Panc1 (cell line): Measurements from ENCODE around the gene CALU. TPM values are rescaled to one million over a fixed set of nuclear protein-coding genes. Genes with fewer than 3 reads are reported as not detected.

Source experiments
- ATAC-seq: fragments of 200-7000 bp; cut with Tn5 transposase; 2 replicates; pipeline ENCODE4 v1.9.1; 2020; ENCODE audit warnings: mild to moderate bottlenecking, moderate library complexity
- BruUV-seq: library from RNA; stranded (reverse); fragments of 400-500 nt; replicated peaks from 2 replicates; lab custom pipeline; 2021; lab: Mats Ljungman, UMichigan
- CTCF ChIA-PET: fragments of 300-600 bp; sonication (Branson Sonifier 250); formaldehyde crosslinking; loops from one replicate; lab custom pipeline; 2022; ENCODE audit warnings: antibody characterized with exemption; lab: Charles Lee
- POLR2A ChIA-PET: fragments of 300-600 bp; sonication (Branson Sonifier 250); formaldehyde crosslinking; loops from one replicate; lab custom pipeline; 2022; ENCODE audit warnings: antibody characterized with exemption; lab: Charles Lee
- DNase-seq: peaks from one replicate; pipeline ENCODE4 v3.0.0-alpha.2; 2010; ENCODE audit warnings: low read depth, low spot score
- H3K27ac ChIP-seq: 2 replicates; pipeline ENCODE4 v1.5.1; 2011; ENCODE audit warnings: mild to moderate bottlenecking, low read length, inconsistent platforms
- H3K27me3 ChIP-seq: fragments of 200-500 bp; sonication (Bioruptor generic); 2 replicates; pipeline ENCODE4 v1.6.0; 2014; ENCODE audit warnings: low read length, inconsistent platforms; ENCODE audit not compliant: control insufficient read depth, insufficient read depth
- H3K36me3 ChIP-seq: fragments of 200-500 bp; sonication (Bioruptor generic); 2 replicates; pipeline ENCODE4 v1.5.1; 2014; ENCODE audit warnings: inconsistent platforms, mild to moderate bottlenecking, low read length, moderate library complexity; ENCODE audit not compliant: control insufficient read depth, insufficient read depth
- H3K4me1 ChIP-seq: 2 replicates; pipeline ENCODE4 v1.5.1; 2011; ENCODE audit warnings: inconsistent platforms, mild to moderate bottlenecking, low read length, moderate library complexity; ENCODE audit not compliant: control insufficient read depth, insufficient read depth
- H3K4me3 ChIP-seq, 2 experiments: 2 replicates each; pipeline ENCODE4 v1.5.1; 2011 to 2012; ENCODE audit warnings: low read depth in 2 of 2, low read length in 2 of 2, mild to moderate bottlenecking in 2 of 2, inconsistent platforms in 1 of 2, moderate library complexity in 1 of 2
- H3K9me3 ChIP-seq: fragments of 200-500 bp; sonication (Bioruptor generic); 2 replicates; pipeline ENCODE4 v1.5.1; 2014; ENCODE audit warnings: low read depth, mild to moderate bottlenecking, inconsistent platforms, low read length, moderate library complexity; ENCODE audit not compliant: control insufficient read depth, insufficient read depth
- CTCF ChIP-seq: fragments of 450-650 bp; IDR thresholded peaks from 2 replicates; pipeline ENCODE4 v1.5.1; 2017; ENCODE audit warnings: mild to moderate bottlenecking
- POLR2AphosphoS5 ChIP-seq: IDR thresholded peaks from 2 replicates; pipeline ENCODE4 v1.6.1; 2012; ENCODE audit warnings: mild to moderate bottlenecking, low read depth, low read length, moderate library complexity
- REST ChIP-seq, 2 experiments: IDR thresholded peaks; 2 replicates each; pipeline ENCODE4 v1.6.1; 2011 to 2012; ENCODE audit warnings: low read depth in 2 of 2, control low read depth in 1 of 2, low read length in 1 of 2, mild to moderate bottlenecking in 1 of 2, moderate library complexity in 1 of 2; ENCODE audit not compliant: insufficient read depth in 1 of 2
- SIN3A ChIP-seq: IDR thresholded peaks from 2 replicates; pipeline ENCODE4 v1.6.1; 2012; ENCODE audit warnings: low read depth, mild to moderate bottlenecking, low read length, moderate library complexity, borderline replicate concordance; ENCODE audit not compliant: insufficient read depth
- TCF7L2 ChIP-seq: IDR thresholded peaks from 2 replicates; pipeline ENCODE4 v1.6.1; 2011; ENCODE audit warnings: mild to moderate bottlenecking, low read depth, low read length, inconsistent platforms
- in situ Hi-C: cut with HindIII; loops from 2 replicates; pipeline ENCODE4 v1.10.0; 2016; ENCODE audit warnings: low sequenced_read_pairs, low pct_unique_long_range_greater_than_20kb
- intact Hi-C: fragments of 100-400 bp; cut with micrococcal nuclease; formaldehyde crosslinking; loops from one replicate; pipeline ENCODE4 v1.10.0; 2022; ENCODE audit not compliant: unreplicated experiment
- total RNA-seq: library from RNA; stranded (reverse); gene quantifications from one replicate; pipeline ENCODE4 v1.2.1, GENCODE V29; 2021; ENCODE audit not compliant: unreplicated experiment

CALU gene
- total RNA-seq, 1 experiment from 2014 or later = 210 TPM

- no peak overlapping the region for H3K27ac ChIP-seq
- BruUV-seq = no TSS peak
- H3K36me3 ChIP-seq = no peaks in the 10 kb centered on the region; the same call in 1 of the 2 replicates
- no peak for DNase-seq
- in situ Hi-C loops (no loop called here), intact Hi-C loops (loop anchor here (5.0 kb wide), 1 partner anchor 92 kb away; no protein-coding TSS in a partner anchor)
- POLR2A ChIA-PET = no interaction called here
- CTCF ChIA-PET = no interaction called here
- H3K27me3 ChIP-seq = peaks cover 14% of the 10 kb centered on the region
- no peaks in the 10 kb centered on the region for H3K9me3 ChIP-seq
- TF ChIP-seq CTCF (no peak), POLR2AphosphoS5 (no peak), TCF7L2 (no peak), REST (IDR thresholded peaks at IDR 0.05; ENCODE audit: insufficient read depth in 1 of 2, low read depth in 2 of 2, low read length in 1 of 2) (no peak), SIN3A (no peak)
- ATAC-seq = peak; percentile 17; the same call in 1 of the 2 replicates
- peak overlapping the region; percentile 63 to 65 for H3K4me3 ChIP-seq
- no peaks in the 10 kb centered on the region; the same call in 1 of the 2 replicates for H3K4me1 ChIP-seq
Measured at GRCh38 chr7:128790315-128791041, 51.3 kb downstream of the CALU start.

GRCh38 chr7:128791121-128791971 lies 52.2 kb downstream of the CALU start, which contains the start of gene CCDC136:
Gene CCDC136, plus strand, starts transcription at chr7:128791968. Its CDS starts 444 bp downstream, at chr7:128792412.
- Histone ChIP-seq H3K9me3 (no peaks in the 10 kb centered on the region), H3K4me1 (no peaks in the 10 kb centered on the region; the same call in 1 of the 2 replicates), H3K27ac (no peak within 1 kb of the TSS), H3K36me3 (no peaks in the 10 kb centered on the region; the same call in 1 of the 2 replicates), H3K27me3 (peaks cover 14% of the 10 kb centered on the region), H3K4me3 (peak within 1 kb of the TSS; percentile 63 to 65)
- CTCF ChIA-PET = no interaction called here
- in situ Hi-C loops (no loop called here), intact Hi-C loops (loop anchor here (5.0 kb wide), 1 partner anchor 91 kb away; no protein-coding TSS in a partner anchor)
- no peak for TF ChIP-seq TCF7L2
- no peak for TF ChIP-seq CTCF
- no peak for TF ChIP-seq POLR2AphosphoS5
- TF ChIP-seq REST (IDR thresholded peaks at IDR 0.05; ENCODE audit: insufficient read depth in 1 of 2, low read depth in 2 of 2, low read length in 1 of 2) = no peak
- no peak for TF ChIP-seq SIN3A
- ATAC-seq (peak; percentile 89), DNase-seq (no peak)
- POLR2A ChIA-PET = no interaction called here
- no TSS peak for BruUV-seq
